H1 (cell line): ENCODE measurements around the gene DRC7.

ENCODE experiments used
- CTCF ChIP-seq, 3 experiments: IDR thresholded peaks; 1 replicate in 2 of 3; 2 replicates in 1 of 3; pipeline versions ENCODE4 v1.5.1 to v1.6.1; 2011; ENCODE audit warnings: low read length in 3 of 3, mild to moderate bottlenecking in 3 of 3, inconsistent platforms in 2 of 3, low read depth in 1 of 3, moderate library complexity in 1 of 3; ENCODE audit not compliant: insufficient read depth in 1 of 3; ENCODE audit errors: control extremely low read depth in 1 of 3
- SRF ChIP-seq: IDR thresholded peaks from 2 replicates; pipeline ENCODE4 v1.6.1; 2011; ENCODE audit warnings: mild to moderate bottlenecking, low read depth, low read length, moderate library complexity
- YY1 ChIP-seq: IDR thresholded peaks from 2 replicates; pipeline ENCODE4 v1.6.1; 2011; ENCODE audit warnings: low read depth, mild to moderate bottlenecking, low read length

- TF ChIP-seq CTCF (IDR thresholded peaks at IDR 0.05; ENCODE audit: control extremely low read depth in 1 of 3, insufficient read depth in 1 of 3, low read depth in 1 of 3, low read length in 3 of 3) (no peak), SRF (no peak), YY1 (no peak)
These were observed 78.4 kb downstream of the DRC7 start for GRCh38 chr16:57773019-57773418.
